Stomach (tissue), 4 donors: ENCODE measurements around the gene HTRA3.

Experiments
- CTCF ChIP-seq, 7 experiments: fragments of 450-650 bp in 4 of 7; fragments of 200-600 bp in 3 of 7; sonication (generic) in 3 of 7; IDR thresholded peaks; one replicate each; pipeline ENCODE4 v1.5.1; 2016 to 2019; ENCODE audit warnings: antibody characterized with exemption in 7 of 7, control low read depth in 2 of 7, mild to moderate bottlenecking in 1 of 7
- POLR2AphosphoS5 ChIP-seq, 3 donors: sonication (generic); formaldehyde crosslinking; IDR thresholded peaks; one replicate each; pipeline ENCODE4 v1.6.1; 2016; ENCODE audit warnings: antibody characterized with exemption in 3 of 3

GRCh38 chr4:8289151-8289750 is 19.7 kb downstream of the HTRA3 start:
- TF ChIP-seq POLR2AphosphoS5 (IDR thresholded peaks at IDR 0.05) (no peak), CTCF (IDR thresholded peaks at IDR 0.05) (no peak)
